Calu3 (cell line): Measurements from ENCODE around the gene TTLL9. TPM values are rescaled to one million over a fixed set of nuclear protein-coding genes. Genes with fewer than 3 reads are reported as not detected.

Experiments used
- BruUV-seq: library from RNA; stranded (reverse); fragments of 400-500 nt; replicated peaks from 2 replicates; lab custom pipeline; 2021; lab: Mats Ljungman, UMichigan
- CTCF ChIA-PET: fragments of 300-600 bp; sonication (Branson Sonifier 250); formaldehyde crosslinking; loops from one replicate; lab custom pipeline; 2022; ENCODE audit warnings: antibody characterized with exemption; lab: Charles Lee
- DNase-seq: peaks from one replicate; pipeline ENCODE4 v3.0.0; 2022
- H3K27ac Mint-ChIP-seq: one replicate; pipeline ENCODE4 v1.8.0; 2022; ENCODE audit warnings: mixed read lengths; ENCODE audit not compliant: unreplicated experiment
- H3K27me3 Mint-ChIP-seq: one replicate; pipeline ENCODE4 v1.8.0; 2022; ENCODE audit warnings: mixed read lengths; ENCODE audit not compliant: unreplicated experiment
- H3K36me3 Mint-ChIP-seq: one replicate; pipeline ENCODE4 v1.8.0; 2022; ENCODE audit warnings: mild to moderate bottlenecking, moderate library complexity, mixed read lengths; ENCODE audit not compliant: insufficient read depth, unreplicated experiment
- H3K4me1 Mint-ChIP-seq: one replicate; pipeline ENCODE4 v1.8.0; 2022; ENCODE audit warnings: mild to moderate bottlenecking, low read depth, mixed read lengths; ENCODE audit not compliant: unreplicated experiment
- H3K4me3 Mint-ChIP-seq: one replicate; pipeline ENCODE4 v1.8.0; 2022; ENCODE audit warnings: mild to moderate bottlenecking, low read depth, moderate library complexity, mixed read lengths; ENCODE audit not compliant: unreplicated experiment
- H3K9me3 Mint-ChIP-seq: one replicate; pipeline ENCODE4 v1.8.0; 2022; ENCODE audit warnings: low read depth, mixed read lengths; ENCODE audit not compliant: unreplicated experiment
- CTCF ChIP-seq: fragments of 200-600 bp; IDR thresholded peaks from one replicate; pipeline ENCODE4 v1.8.0; 2022; ENCODE audit warnings: antibody characterized with exemption; ENCODE audit not compliant: unreplicated experiment
- intact Hi-C: fragments of 100-400 bp; cut with micrococcal nuclease; formaldehyde crosslinking; loops from one replicate; pipeline ENCODE4 v1.10.0; 2022; ENCODE audit not compliant: unreplicated experiment
- total RNA-seq: library from RNA; stranded (reverse); gene quantifications from 2 replicates; pipeline ENCODE4 v1.2.3, GENCODE V29; 2022

Gene TTLL9
- total RNA-seq, 1 experiment from 2014 or later: not detected

GRCh38 chr20:31901615-31902014, 31.2 kb downstream of the TTLL9 start:
- no peak overlapping the region for H3K4me3 Mint-ChIP-seq
- CTCF ChIA-PET: no interaction called here
- intact Hi-C loops: no loop called here

GRCh38 chr20:31903627-31904386, 33.4 kb downstream of the TTLL9 start:
- CTCF ChIA-PET: interaction anchor here (0.7 kb wide), 1 partner anchor 19 kb away, joined by 4 read pairs; no protein-coding TSS in a partner anchor
- BruUV-seq: no TSS peak
- H3K4me1 Mint-ChIP-seq: no peaks in the 10 kb centered on the region

More at GRCh38 chr20:31901615-31902014, 31.2 kb downstream of the TTLL9 start:
- no peak for DNase-seq
- no peak overlapping the region for H3K27ac Mint-ChIP-seq
- TF ChIP-seq CTCF: no peak
- BruUV-seq: no TSS peak
- H3K4me1 Mint-ChIP-seq: no peaks in the 10 kb centered on the region
- no peaks in the 10 kb centered on the region for H3K27me3 Mint-ChIP-seq
- H3K9me3 Mint-ChIP-seq: no peaks in the 10 kb centered on the region
- H3K36me3 Mint-ChIP-seq: no peaks in the 10 kb centered on the region

GRCh38 chr20:31906001-31906400, 35.6 kb downstream of the TTLL9 start:
- no peak for TF ChIP-seq CTCF
- H3K9me3 Mint-ChIP-seq: no peaks in the 10 kb centered on the region
- DNase-seq: no peak
- no peaks in the 10 kb centered on the region for H3K4me1 Mint-ChIP-seq
- no peak overlapping the region for H3K27ac Mint-ChIP-seq
- BruUV-seq: no TSS peak
- H3K4me3 Mint-ChIP-seq: no peak overlapping the region
- intact Hi-C loops: loop anchor here (2.0 kb wide), 1 partner anchor 21 kb away; no protein-coding TSS in a partner anchor
- H3K36me3 Mint-ChIP-seq: no peaks in the 10 kb centered on the region
- CTCF ChIA-PET: interaction anchor here (0.6 to 1.1 kb wide), 2 partner anchors 19 to 1279 kb away, joined by 3 to 6 read pairs; no protein-coding TSS in a partner anchor
- peaks cover 16% of the 10 kb centered on the region for H3K27me3 Mint-ChIP-seq

More at GRCh38 chr20:31903627-31904386, 33.4 kb downstream of the TTLL9 start:
- H3K4me3 Mint-ChIP-seq: no peak overlapping the region
- no peak for TF ChIP-seq CTCF
- DNase-seq: no peak
- intact Hi-C loops: no loop called here
- H3K27me3 Mint-ChIP-seq: peaks cover 9% of the 10 kb centered on the region
- H3K27ac Mint-ChIP-seq: no peak overlapping the region
- no peaks in the 10 kb centered on the region for H3K9me3 Mint-ChIP-seq
- H3K36me3 Mint-ChIP-seq: no peaks in the 10 kb centered on the region

- Mint-ChIP-seq H3K4me1 (no peaks in the 10 kb centered on the region), H3K9me3 (no peaks in the 10 kb centered on the region), H3K36me3 (no peaks in the 10 kb centered on the region), H3K27ac (no peak overlapping the region), H3K4me3 (no peak overlapping the region), H3K27me3 (peaks cover 21% of the 10 kb centered on the region)
- no peak for TF ChIP-seq CTCF
- CTCF ChIA-PET: no interaction called here
- intact Hi-C loops: loop anchor here (2.0 kb wide), 1 partner anchor 20 kb away; no protein-coding TSS in a partner anchor
- DNase-seq: no peak
- no TSS peak for BruUV-seq
Observed at GRCh38 chr20:31907046-31907445, 36.6 kb downstream of the TTLL9 start.
